ENCODE results near the gene TRPM2.
A peak's percentile ranks its signal among the peaks of the same experiment; 100 is the strongest.
"Not testable (repeated sequence)": the region's sequence is repeated elsewhere in the genome, so short reads cannot be mapped to it uniquely, and the experiment has no call there.

The TRPM2 gene

DNA sequence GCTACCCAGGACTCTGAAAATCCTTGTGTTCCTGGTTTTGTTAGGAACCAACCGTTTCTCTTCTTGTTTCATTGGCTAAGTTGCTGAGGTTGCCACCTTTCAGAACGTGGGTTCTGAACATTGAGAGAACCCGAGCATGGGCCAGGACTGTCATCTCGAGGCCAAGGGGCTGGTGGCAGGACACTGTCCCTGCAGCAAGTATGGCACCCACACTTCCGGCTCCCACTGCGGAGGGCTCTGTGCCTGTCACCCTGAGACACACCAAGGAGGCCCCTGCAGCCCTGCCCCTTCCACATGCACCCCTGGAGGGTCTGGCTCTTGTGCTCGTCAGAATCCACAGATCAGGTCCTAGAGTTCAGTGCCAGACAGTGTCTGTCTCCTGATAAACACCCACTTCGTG, 62.8 kb downstream of the TRPM2 start:
- no peak for ATAC-seq

DNA sequence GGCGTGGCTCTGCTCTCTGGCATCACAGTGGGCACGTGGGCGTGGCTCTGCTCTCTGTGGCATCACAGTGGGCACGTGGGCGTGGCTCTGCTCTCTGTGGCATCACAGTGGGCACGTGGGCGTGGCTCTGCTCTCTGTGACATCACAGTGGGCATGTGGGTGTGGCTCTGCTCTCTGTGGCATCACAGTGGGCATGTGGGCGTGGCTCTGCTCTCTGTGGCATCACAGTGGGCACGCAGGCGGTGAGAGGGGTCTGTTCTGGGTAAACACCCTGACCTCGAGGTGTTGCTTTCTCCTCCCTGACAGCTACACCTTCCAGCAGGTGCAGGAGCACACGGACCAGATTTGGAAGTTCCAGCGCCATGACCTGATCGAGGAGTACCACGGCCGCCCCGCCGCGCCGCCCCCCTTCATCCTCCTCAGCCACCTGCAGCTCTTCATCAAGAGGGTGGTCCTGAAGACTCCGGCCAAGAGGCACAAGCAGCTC, 64.2 kb downstream of the TRPM2 start:
- not testable (repeated sequence) for ATAC-seq

DNA sequence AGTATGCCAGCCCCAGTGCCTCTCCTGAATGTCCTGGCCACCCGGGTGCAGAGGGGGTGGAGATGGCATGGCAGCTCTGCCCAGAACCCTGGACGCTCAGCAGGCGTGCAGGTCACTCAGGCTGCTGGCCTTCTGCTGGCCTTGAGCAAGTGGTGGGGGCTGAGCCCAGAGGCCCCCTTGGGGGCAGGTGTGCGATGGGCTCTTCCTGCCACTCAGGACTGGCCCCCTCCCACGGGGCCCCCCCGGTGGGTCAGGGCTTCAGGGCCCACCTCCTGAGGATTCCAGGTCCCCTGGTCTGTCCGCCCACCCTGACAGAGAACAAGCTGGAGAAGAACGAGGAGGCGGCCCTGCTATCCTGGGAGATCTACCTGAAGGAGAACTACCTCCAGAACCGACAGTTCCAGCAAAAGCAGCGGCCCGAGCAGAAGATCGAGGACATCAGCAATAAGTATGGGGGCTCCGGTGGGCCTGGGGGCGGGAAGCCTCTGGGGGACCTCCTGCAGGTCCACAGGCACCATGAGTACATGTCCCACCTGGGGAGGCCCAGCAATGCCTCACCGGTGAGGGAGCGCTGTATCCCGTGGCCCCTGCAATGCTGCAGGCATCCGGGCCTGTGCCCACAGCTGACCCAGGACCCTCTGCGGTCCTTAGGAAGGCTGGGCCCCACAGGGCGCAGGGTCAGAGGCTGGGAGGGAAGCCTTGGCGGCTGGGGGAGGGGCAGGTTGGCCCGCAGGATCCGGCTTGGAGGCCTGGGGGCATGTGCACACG, 64.9 kb downstream of the TRPM2 start:
- ATAC-seq: no peak

DNA sequence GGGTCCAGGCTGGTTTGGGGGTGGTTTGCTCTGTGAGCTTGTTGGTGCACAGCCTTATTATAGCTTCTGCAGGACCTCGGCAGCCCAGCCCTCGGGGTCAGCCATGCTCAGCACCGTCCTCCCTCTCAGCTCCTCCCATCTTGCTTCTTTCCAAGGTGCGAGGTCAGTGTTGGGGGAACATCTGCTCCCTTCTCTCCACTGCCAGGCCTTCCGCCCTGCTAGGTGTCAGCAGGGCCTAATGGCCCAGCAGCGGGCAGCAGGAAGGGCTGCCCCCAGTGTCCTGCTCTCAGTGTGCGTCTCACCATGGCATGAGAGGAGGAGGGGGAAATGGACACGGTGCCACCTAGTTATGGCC, 65.4 kb downstream of the TRPM2 start:
- no peak for ATAC-seq

DNA sequence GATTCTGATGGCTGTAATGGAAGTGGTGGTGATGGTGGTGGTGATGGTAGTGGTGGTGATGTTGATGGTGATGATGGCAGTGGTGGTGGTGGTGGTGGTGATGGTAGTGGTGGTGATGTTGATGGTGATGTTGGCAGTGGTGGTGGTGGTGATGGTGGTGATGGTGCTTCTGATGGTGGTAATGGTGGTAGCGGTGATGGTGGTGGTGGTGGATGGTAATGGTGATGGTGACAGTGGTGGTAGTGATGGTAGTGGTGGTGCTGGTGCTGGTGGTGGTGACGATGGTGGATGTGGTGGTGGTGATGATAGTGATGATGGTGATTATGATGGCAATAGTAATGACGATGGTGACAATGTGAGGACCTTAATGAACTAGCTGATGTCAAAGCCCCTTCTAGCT, 66.3 kb downstream of the TRPM2 start:
- ATAC-seq: no peak

DNA sequence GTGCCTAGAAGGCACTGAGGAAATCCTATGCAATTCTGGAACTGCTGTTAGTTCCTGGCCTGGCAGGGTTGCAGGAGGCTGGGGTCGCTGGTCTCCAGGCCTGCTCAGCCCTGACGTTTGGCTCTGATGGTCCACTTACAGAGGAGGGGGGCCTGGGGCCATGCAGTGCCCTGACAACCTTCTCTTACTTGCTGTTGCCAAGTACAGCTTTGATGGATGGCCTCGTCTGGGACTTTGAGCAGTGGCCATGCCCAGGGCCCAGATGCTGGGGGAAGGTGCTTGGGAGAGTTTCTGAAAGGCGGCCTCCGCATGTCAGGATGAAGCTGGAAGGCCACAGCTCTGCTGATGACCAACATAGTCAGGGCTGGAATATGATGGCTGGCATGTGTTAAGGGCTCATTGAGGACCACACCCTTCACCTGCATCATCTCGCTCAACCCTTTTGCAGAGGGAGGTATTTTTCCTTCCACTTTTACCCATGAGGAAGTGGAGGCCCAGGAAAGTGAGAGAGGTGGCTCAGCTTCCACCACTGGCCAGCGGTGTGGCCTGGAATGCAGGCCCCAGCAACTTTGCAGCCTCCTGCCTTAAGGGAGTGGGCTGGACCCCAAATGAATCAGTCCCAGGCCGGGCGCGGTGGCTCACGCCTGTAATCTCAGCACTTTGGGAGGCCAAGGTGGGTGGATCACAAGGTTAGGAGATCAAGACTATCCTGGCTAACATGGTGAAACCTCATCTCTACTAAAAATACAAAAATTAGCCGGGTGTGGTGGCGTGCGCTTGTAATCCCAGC, 67.2 kb downstream of the TRPM2 start:
- no peak for ATAC-seq

DNA sequence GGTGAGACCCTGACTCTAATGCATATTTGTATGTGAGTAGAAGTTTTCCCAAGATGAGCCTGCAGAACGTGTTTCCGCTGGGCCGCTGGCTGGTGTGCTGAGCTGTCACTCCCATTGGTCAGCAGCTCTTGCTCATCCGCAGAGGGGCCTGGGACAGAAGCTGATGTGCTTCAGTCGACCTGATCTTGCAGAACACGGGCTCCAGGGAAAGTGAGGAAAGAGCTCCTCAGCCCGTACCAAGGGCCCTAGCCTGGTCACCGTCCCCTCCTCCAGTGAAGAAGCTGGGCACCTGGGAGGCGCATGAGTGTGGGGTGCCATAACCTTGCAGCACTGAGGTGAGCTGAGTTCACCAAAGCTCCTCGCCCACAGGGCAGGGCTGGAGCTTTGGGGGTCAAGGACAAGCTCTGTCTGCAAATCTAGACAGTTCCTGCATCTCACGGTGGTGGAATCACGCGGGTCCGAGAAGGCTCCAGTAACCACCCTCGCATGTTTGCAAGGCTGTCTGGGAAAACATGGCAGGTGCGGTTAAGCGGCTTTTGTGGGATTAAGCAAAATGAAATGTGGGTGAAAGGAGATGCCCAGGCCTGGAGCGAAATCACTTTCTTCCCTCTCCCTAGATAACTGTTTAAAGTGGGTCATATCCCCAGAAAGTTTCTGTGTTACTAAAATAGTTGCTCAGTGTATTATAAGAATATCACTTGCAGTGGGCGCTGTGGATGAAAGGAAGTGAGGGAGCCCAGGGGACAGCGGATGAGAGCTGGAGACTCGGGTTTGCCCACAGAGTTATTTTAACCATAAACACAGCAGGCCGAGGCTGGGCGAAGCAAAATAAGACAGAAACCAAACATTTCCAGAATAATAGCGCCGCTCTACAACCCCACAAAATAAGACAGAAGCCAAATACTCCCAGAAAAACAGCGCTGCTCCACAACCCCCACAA, 68.8 kb downstream of the TRPM2 start:
- ATAC-seq: no peak

DNA sequence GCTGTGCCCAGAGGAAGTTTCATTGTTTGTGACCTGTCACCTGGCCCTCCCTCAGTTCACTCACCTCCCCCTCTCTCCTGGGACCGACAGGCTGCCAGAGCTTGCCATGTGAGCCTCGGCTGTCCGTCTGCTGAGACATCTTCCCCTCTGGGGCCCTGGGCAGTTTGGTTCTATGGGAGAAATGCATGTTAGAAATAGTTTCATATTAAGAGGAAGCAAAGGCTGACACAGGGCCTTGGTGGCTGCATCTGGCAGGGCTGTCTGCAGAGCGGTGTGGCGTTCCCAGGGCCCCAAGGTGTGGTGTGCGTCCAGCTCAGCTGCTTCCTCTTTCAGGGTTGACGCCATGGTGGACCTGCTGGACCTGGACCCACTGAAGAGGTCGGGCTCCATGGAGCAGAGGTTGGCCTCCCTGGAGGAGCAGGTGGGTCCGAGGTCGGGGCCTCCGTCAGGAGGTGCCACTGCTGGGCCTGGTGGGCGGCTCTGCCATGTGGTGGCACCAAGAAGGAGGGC, 69.9 kb downstream of the TRPM2 start:
- no peak for ATAC-seq

DNA sequence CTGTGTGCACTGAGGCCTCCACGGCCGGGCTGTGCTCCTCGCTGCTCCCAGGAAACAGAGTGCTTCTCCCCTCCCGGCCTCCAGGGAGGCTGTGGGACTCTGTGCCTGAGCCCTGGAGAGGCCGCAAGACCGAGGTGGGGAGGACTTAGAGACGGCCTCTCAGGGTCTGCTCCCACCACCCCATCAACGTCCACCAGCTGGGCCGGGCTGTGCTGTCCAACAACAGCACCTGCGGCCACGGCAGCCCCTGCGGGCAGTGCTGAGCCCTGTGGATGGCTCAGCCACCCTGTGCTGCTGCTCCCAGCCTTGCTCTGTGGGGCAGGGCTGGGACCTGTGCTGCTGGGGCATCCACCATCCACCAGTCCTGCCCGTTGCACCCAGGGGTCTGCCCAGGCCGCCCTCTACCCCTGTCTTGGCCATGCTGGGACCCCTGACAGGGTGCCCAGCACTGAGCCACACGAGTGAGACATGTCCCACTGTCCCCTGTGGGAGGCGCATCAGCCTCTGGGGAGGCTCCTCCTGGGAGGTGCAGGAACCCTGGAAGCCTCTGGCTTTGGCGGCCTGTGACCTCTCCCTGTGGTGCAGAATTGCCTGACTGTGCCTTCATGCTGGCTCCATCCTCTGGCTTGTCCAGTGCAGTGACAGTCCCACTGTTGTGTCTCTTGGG, 70.7 kb downstream of the TRPM2 start:
- ATAC-seq: no peak

DNA sequence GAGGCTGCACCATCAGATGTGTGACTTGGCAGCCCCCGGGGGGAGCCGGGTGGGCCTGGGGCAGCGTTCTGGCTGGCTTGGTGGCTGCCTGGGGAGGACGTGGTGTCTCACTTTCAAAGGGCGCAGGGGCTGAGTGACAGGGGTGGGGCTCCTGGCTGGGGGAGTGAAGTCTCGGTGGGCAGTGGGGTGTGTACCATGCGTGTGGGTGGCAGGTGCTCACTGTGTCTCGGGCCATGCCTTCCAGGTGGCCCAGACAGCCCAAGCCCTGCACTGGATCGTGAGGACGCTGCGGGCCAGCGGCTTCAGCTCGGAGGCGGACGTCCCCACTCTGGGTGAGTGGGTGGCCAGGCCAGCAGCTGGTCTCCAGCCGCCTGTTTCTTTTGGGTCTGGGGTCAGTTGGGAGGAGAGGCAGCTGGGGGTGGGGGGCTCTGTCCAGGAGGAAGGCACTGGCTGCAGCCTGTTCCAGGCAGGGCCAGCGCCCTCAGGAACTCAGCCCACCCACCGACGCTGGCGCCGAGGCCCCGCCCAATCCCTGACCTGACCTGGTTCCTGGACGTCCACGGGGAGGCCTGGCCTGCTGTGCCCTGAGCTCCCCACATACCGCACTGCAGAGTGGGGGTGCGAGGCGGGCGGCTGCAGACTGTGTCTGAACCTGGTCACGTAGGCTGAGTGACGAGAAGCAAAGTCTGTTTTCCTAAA, 71.3 kb downstream of the TRPM2 start:
- ATAC-seq: no peak

DNA sequence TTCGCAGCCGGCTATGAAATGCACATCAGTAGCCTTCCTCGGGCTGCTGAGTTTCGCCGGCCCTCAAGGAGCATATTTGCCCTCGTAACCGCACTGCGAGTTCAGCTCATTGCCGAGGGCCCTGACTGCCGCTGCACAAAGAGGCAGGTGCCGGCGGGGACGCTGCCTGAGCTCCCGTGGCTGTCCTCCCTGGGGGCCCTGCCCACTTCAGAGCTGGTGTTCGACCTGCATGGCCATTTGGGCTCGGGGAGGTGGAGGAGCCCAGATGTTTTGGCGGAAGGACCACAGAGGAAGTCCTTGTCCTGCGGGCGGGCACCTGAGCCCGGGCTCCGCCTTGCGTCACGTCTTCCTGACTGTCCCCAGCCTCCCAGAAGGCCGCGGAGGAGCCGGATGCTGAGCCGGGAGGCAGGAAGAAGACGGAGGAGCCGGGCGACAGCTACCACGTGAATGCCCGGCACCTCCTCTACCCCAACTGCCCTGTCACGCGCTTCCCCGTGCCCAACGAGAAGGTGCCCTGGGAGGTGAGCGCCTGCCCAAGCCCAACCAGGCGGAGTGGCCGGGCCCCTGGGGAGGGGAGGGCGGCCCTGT, 72.0 kb downstream of the TRPM2 start:
- no peak for ATAC-seq

DNA sequence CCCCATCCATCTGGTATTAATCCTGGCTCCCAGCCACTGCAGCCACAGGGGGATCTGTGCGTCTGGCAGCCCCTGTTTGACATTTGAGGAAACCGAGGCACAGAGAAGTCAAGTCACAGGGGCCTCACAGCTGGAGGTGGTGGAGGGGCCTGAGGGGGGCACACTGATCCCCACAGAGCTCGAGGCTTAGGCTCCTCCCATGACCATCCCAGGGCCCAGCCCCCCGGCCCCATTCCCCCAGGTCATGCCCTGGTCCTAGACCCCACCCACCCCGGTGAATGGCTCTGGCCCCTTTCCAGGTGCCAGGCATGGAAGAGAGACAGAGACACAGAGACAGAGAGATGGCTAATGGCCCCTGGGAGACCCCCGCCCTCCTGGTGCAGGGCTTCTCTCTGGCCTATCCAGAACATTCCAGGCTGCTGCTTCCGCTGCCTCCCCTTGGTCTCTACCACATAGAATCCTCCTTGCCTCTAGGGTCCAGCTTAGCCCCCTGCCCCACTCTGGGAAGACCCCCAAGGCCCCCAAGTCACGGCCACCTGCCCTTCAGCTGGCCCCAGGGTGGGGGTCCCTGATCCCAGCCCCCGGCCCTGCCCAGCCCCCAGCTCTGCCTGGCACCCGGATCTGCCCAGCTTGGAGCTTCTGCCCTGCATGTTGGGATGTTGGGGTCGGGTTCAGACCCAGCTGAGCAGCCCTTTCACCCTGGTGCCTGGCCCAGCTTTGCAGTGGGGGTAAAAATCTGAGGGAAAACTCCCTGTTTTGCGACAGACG, 72.7 kb downstream of the TRPM2 start:
- no peak for ATAC-seq

DNA sequence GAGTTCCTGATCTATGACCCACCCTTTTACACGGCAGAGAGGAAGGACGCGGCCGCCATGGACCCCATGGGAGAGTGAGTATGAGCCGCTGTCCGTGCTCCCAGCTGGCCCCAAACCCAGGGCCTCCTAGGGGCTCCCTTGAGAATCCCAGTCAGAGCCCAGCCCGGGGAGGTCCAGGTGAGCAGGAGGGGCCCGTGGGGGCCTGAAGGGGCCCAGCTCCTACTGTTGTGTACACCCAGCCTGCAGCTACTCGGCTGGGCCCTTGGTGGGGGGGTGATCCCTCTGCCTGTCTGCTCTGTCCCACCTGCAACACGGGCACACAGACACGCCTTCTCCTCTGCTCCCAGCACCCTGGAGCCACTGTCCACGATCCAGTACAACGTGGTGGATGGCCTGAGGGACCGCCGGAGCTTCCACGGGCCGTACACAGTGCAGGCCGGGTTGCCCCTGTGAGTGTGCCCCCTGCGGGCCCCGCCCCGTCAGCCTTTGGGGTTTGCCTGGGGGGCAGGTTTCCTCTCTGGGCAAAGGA, 73.3 kb downstream of the TRPM2 start:
- ATAC-seq: no peak

DNA sequence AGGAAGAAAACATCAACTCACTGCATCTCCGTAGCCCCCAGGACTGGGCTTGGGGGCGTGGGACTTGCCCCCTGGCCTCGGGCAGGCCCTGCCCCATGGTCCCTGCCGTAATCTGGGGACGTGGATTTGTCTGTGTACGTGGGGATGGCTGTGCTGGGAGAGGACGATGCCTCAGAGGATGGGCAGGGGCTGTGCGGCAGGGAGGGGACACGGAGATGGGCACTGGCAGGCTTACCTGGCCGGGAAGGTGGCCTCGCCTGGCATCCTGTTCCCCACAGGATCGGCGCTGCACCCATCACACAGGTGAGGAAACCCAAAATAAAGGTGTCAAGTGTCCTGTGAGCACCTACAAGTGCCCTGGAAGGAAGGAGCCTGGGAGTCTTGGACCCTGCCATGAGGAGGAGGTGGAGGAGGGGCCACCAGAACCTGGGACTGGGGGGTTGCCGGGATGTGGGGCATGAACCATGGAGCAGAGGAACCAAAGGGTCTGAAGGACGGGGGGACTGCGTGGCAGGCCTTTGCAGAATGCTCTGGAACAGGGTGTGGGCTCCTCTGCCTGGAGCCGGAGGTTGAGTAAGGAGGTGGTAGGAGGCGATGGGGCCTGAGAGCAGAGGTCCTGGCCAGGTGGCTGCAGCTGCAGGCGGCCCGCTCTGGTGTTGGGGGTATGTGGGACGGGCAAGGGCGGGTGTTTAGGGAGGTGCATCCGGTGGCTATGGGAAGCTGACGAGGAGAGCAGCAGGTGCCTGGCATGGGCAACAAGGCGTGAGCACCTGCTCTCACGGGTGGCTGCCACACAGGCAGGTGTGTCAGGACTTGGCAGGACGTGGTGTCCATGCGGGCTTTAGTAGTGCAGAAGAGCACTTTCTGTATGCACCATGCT, 74.1 kb downstream of the TRPM2 start:
- ATAC-seq: no peak

DNA sequence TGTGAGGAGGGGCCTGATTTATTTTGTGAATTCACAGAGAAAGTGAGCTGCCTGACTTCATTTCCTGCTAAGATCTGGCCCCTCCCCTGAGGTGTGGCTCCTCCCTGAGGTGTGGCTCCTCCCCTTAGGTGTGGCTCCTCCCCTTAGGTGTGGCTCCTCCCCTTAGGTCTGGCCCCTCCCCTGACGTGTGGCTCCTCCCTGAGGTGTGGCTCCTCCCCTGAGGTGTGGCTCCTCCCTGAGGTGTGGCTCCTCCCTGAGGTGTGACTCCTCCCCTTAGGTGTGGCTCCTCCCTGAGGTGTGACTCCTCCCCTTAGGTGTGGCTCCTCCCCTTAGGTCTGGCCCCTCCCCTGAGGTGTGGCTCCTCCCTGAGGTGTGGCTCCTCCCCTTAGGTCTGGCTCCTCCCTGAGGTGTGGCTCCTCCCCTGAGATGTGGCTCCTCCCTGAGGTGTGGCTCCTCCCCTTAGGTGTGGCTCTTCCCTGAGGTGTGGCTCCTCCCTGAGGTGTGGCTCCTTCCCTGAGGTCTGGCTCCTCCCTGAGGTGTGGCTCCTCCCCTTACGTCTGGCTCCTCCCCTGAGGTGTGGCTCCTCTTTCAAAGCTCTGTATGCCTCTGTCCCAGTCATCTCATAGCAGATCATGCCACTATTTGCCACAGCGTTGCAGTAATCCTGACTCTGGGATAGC, 75.0 kb downstream of the TRPM2 start:
- ATAC-seq: peak in 1 of 2 donors; percentile 20

DNA sequence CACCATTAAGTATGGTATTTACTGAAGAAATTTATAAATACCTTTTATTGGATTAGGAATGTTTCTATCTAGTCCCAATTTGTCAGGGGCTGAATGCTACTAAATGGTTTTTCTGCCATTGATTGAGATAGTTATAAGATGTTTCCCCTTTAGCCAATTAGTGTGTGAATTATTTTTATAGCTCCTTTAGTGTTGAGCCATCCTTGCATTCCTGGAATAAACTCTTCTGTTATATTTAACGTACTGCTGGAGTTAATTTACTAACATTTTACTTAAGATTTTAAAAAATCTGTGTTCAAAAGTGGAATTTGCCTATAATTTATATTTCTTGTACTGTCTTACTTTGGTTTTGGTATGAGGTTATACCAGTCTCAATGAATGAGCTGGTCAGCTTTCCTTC, 76.5 kb downstream of the TRPM2 start:
- no peak for ATAC-seq

DNA sequence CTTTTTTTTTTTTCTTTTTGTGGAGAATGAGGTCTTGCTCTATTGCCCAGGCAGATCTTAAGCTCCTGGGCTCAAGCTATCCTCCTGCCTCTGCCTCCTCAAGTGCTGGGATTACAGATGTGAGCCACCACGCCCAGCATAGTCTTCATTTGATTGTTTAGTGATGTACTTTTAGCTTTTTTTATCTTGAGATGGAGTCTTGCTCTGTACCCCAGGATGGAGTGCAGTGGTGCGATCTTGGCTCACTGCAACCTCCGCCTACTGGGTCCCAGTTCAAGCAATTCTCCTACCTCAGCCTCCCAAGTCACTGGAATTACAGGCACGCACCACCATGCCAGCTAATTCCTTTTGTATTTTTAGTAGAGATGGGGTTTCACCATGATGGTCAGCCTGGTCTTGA, 77.9 kb downstream of the TRPM2 start:
- ATAC-seq: no peak
